ENCODE results near the gene TRAPPC2.

TRAPPC2 gene

GRCh38 chrX:13697455-13697854, 37.0 kb downstream of the TRAPPC2 start:
- TF ChIP-seq ZFX (IDR thresholded peaks at IDR 0.05) (no peak), CTCF (conservative IDR thresholded peaks at IDR 0.05) (no peak)
- H3K27ac ChIP-seq = no peak overlapping the region

GRCh38 chrX:13695601-13696115, 38.8 kb downstream of the TRAPPC2 start:
- no peak for TF ChIP-seq ZFX (IDR thresholded peaks at IDR 0.05)
- no peak for TF ChIP-seq CTCF (conservative IDR thresholded peaks at IDR 0.05)
- H3K27ac ChIP-seq = no peak overlapping the region; the same call in 1 of the 2 replicates

- TF ChIP-seq ZFX (IDR thresholded peaks at IDR 0.05) (no peak), CTCF (conservative IDR thresholded peaks at IDR 0.05) (no peak)
- no peak overlapping the region for H3K27ac ChIP-seq
Measured at GRCh38 chrX:13694983-13695382, 39.4 kb downstream of the TRAPPC2 start.

DNA sequence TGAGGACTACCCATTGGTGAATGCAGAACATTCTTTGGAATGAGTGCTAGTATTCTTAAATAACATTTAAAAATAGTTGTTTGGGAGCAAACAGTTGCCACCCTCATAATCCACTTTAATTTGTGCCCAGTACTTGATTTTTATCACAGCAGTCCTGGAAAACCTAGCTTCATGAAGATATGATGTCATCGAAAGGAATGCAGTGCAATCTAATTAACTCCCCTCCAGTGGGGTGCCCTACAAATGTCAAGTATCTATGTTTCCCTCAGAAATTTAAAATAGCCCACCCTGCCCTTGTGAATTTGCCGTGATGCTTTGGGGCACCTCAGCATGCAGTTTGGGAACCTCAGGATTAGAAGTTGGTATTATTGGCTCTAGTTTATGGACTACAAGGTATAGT, 40.1 kb downstream of the TRAPPC2 start:
- no peak overlapping the region for H3K27ac ChIP-seq
- TF ChIP-seq ZFX (IDR thresholded peaks at IDR 0.05) (no peak), CTCF (conservative IDR thresholded peaks at IDR 0.05) (no peak)

- TF ChIP-seq ZFX (IDR thresholded peaks at IDR 0.05) (no peak), CTCF (conservative IDR thresholded peaks at IDR 0.05) (no peak)
Measured at GRCh38 chrX:13693341-13693961, 41.0 kb downstream of the TRAPPC2 start.

GRCh38 chrX:13692771-13693231, 41.6 kb downstream of the TRAPPC2 start:
- TF ChIP-seq ZFX (IDR thresholded peaks at IDR 0.05) = no peak
- no peak for TF ChIP-seq CTCF (conservative IDR thresholded peaks at IDR 0.05)
- H3K27ac ChIP-seq = no peak overlapping the region

More at GRCh38 chrX:13693341-13693961, 41.0 kb downstream of the TRAPPC2 start:
- H3K27ac ChIP-seq = no peak overlapping the region

DNA sequence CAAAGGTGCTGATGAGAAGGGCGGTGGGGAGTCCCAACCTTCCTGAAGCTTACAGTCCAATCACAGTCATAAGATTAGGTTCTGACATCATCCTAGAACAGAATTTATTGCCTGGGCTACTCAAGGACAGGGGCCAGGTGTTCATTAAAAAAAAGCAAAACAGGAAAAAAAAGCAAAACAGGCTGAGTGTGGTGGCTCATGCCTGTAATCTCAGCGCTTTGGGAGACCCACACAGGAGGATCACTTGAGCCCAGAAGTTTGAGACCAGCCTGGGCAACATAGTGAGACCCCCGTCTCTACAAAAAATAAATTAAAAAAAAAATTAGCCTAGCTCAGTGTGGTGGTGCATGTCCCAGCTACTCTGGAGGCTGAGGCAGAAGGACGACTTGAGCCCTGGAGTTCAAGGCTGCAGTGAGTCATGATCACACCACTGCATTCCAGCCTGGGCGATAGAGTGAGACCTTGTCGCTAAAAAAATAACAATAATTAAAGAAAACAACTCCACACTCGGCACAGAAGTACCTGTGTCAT, 42.5 kb downstream of the TRAPPC2 start:
- H3K27ac ChIP-seq = no peak overlapping the region
- no peak for TF ChIP-seq CTCF (conservative IDR thresholded peaks at IDR 0.05)
